GM15510 (cell line): ENCODE results near the gene EPB41L4A.

Experiments
- POLR2A ChIP-seq: IDR thresholded peaks from 3 replicates; pipeline ENCODE4 v1.6.1; 2011; ENCODE audit warnings: borderline replicate concordance; ENCODE audit not compliant: insufficient read length; ENCODE audit errors: extremely low read depth

EPB41L4A gene

GRCh38 chr5:112403069-112403468 lies 16.0 kb downstream of the EPB41L4A start:
- TF ChIP-seq POLR2A = no peak

GRCh38 chr5:112401924-112402323 lies 17.2 kb downstream of the EPB41L4A start:
- TF ChIP-seq POLR2A = no peak

GRCh38 chr5:112397690-112398089 lies 21.4 kb downstream of the EPB41L4A start:
- TF ChIP-seq POLR2A = no peak

GRCh38 chr5:112396430-112396829 lies 22.6 kb downstream of the EPB41L4A start:
- TF ChIP-seq POLR2A = no peak

GRCh38 chr5:112390327-112390726 lies 28.8 kb downstream of the EPB41L4A start:
- TF ChIP-seq POLR2A = no peak

- no peak for TF ChIP-seq POLR2A
These were observed 30.3 kb downstream of the EPB41L4A start for GRCh38 chr5:112388739-112389138.

- TF ChIP-seq POLR2A = no peak
These were observed 31.0 kb downstream of the EPB41L4A start for GRCh38 chr5:112388074-112388473.

- no peak for TF ChIP-seq POLR2A
These were observed 32.3 kb downstream of the EPB41L4A start for GRCh38 chr5:112386766-112387165.

GRCh38 chr5:112385969-112386368 lies 33.1 kb downstream of the EPB41L4A start:
- no peak for TF ChIP-seq POLR2A

GRCh38 chr5:112385566-112385965 lies 33.5 kb downstream of the EPB41L4A start:
- no peak for TF ChIP-seq POLR2A

GRCh38 chr5:112384523-112384922 lies 34.6 kb downstream of the EPB41L4A start:
- TF ChIP-seq POLR2A = no peak

GRCh38 chr5:112382886-112383285 lies 36.2 kb downstream of the EPB41L4A start:
- no peak for TF ChIP-seq POLR2A

- TF ChIP-seq POLR2A = no peak
These were observed 37.6 kb downstream of the EPB41L4A start for GRCh38 chr5:112381521-112381920.

GRCh38 chr5:112379542-112380325 lies 39.3 kb downstream of the EPB41L4A start:
- TF ChIP-seq POLR2A = no peak

- TF ChIP-seq POLR2A = no peak
These were observed 44.3 kb downstream of the EPB41L4A start for GRCh38 chr5:112374818-112375217.

GRCh38 chr5:112374356-112374755 lies 44.7 kb downstream of the EPB41L4A start:
- TF ChIP-seq POLR2A = no peak
